PFSK-1 (cell line): Measurements from ENCODE around the gene MYH10.

Experiments
- FOXP2 ChIP-seq: optimal IDR thresholded peaks from 2 replicates; pipeline ENCODE3; 2011; ENCODE audit warnings: borderline replicate concordance, control low read depth, inconsistent platforms; ENCODE audit not compliant: insufficient read depth; ENCODE audit errors: extremely low read length, extremely low read depth
- POLR2AphosphoS5 ChIP-seq: IDR thresholded peaks from 2 replicates; pipeline ENCODE4 v1.6.1; 2012; ENCODE audit warnings: low read depth, mild to moderate bottlenecking, control low read depth, low read length, moderate library complexity
- REST ChIP-seq, 2 experiments: IDR thresholded peaks; 2 replicates each; pipeline versions ENCODE4 v1.6.1 to v1.8.0; 2011 to 2012; ENCODE audit warnings: low read depth in 2 of 2, low read length in 2 of 2, control low read depth in 1 of 2, inconsistent platforms in 1 of 2, mild to moderate bottlenecking in 1 of 2, moderate library complexity in 1 of 2; ENCODE audit not compliant: insufficient read depth in 1 of 2
- SIN3A ChIP-seq: IDR thresholded peaks from 2 replicates; pipeline ENCODE4 v1.6.1; 2012; ENCODE audit warnings: mild to moderate bottlenecking, low read length, moderate library complexity, borderline replicate concordance; ENCODE audit not compliant: insufficient read depth
- TAF1 ChIP-seq: IDR thresholded peaks from 2 replicates; pipeline ENCODE4 v1.6.1; 2012; ENCODE audit warnings: low read length, control low read depth, borderline replicate concordance; ENCODE audit not compliant: insufficient read depth

- TF ChIP-seq POLR2AphosphoS5 = no peak
- TF ChIP-seq SIN3A = no peak
- no peak for TF ChIP-seq REST (IDR thresholded peaks at IDR 0.05; ENCODE audit: insufficient read depth in 1 of 2, low read depth in 2 of 2, low read length in 2 of 2)
- no peak for TF ChIP-seq TAF1
- no peak for TF ChIP-seq FOXP2
Observed at GRCh38 chr17:8453326-8453725, 177.2 kb downstream of the MYH10 start.
